Right lobe of liver (tissue), 6 donors: ENCODE results near the gene KIAA1671. TPM values are rescaled to one million over a fixed set of nuclear protein-coding genes. Genes with fewer than 3 reads are reported as not detected.
"Not testable (repeated sequence)": the region's sequence is repeated elsewhere in the genome, so short reads cannot be mapped to it uniquely, and the experiment has no call there.

Experiments
- ATAC-seq, 4 donors: fragments of 200-7000 bp; cut with Tn5 transposase; one replicate each; pipeline ENCODE4 v1.9.1; 2020; ENCODE audit warnings: mild to moderate bottlenecking in 4 of 4, moderate library complexity in 4 of 4
- DNase-seq, 3 donors: peaks; one replicate each; pipeline ENCODE4 v3.0.0-alpha.2; 2020
- H3K27ac ChIP-seq, 3 donors: fragments of 200-600 bp; one replicate each; pipeline ENCODE4 v1.8.0; 2022
- H3K27me3 ChIP-seq, 2 donors: fragments of 200-600 bp; one replicate each; pipeline ENCODE4 v1.8.0; 2022
- H3K36me3 ChIP-seq, 4 donors: fragments of 200-600 bp; sonication (generic) in 1 of 4; one replicate each; pipeline versions ENCODE4 v1.5.1 to v1.8.0; 2017 to 2022; ENCODE audit warnings: control low read depth in 1 of 4
- H3K4me1 ChIP-seq, 4 donors: fragments of 200-600 bp; sonication (generic) in 1 of 4; one replicate each; pipeline versions ENCODE4 v1.5.1 to v1.8.0; 2017 to 2022; ENCODE audit warnings: control low read depth in 1 of 4
- H3K4me3 ChIP-seq, 3 donors: fragments of 200-600 bp; one replicate each; pipeline ENCODE4 v1.8.0; 2022
- H3K9me3 ChIP-seq, 4 donors: fragments of 200-600 bp; sonication (generic) in 1 of 4; one replicate each; pipeline versions ENCODE4 v1.5.1 to v1.8.0; 2017 to 2022; ENCODE audit warnings: control low read depth in 1 of 4
- CTCF ChIP-seq, 4 donors: fragments of 200-600 bp in 3 of 4; fragments of 450-650 bp in 1 of 4; IDR thresholded peaks; one replicate each; pipeline versions ENCODE4 v1.5.1 to v1.8.0; 2016 to 2022; ENCODE audit warnings: antibody characterized with exemption in 4 of 4, mild to moderate bottlenecking in 2 of 4
- POLR2A ChIP-seq: fragments of 450-650 bp; IDR thresholded peaks from one replicate; pipeline ENCODE4 v1.6.1; 2017; ENCODE audit warnings: antibody characterized with exemption, mild to moderate bottlenecking
- WGBS: methylation state at CpG from one replicate; pipeline ENCODE4 v1.1.6; 2018; ENCODE audit warnings: low coverage, low lambda C conversion rate; ENCODE audit not compliant: insufficient coverage; ENCODE audit errors: missing lambda C conversion rate; 5-methylcytosine and 5-hydroxymethylcytosine counted together
- intact Hi-C, 2 donors: fragments of 100-400 bp; cut with DNase I; formaldehyde crosslinking; loops; one replicate each; pipeline versions ENCODE4 v1.11.2 to v1.14.1; 2022
- long read RNA-seq: library from polyadenylated mRNA; unstranded; transcript quantifications from one replicate; pipeline ENCODE4 v2.0.0, GENCODE V29; 2019
- total RNA-seq, 6 experiments: library from RNA; depleted of rRNA in 2 of 6; stranded (reverse); fragments of >200 nt in 2 of 6; fragmentation: NEBNext Ultra II Directional in 3 of 6; extraction: Animal tissue kit (Norgen Biotek cat#: 25700) in 3 of 6; gene quantifications; one replicate each; pipeline versions ENCODE4 v1.1.0 to v1.2.4, GENCODE V29; 2016 to 2023
- donor health status: DM: no; HTN: yes; CAD: no.
- donor health status: DM: no; HTN: no; CAD: no.
- donor health status: DM: no; HTN: no; CAD: no.
- donor health status: DM: no; HTN: yes; CAD: no.
- donor health status: DM: no; HTN: yes; CAD: no.

Gene KIAA1671
- total RNA-seq, result 10 to 100 TPM; 31.1 to 56.6 (median 39.2) TPM
- long read RNA-seq, partial matches to known transcripts, result 0 of 2 reads
- long read RNA-seq, other reads (novel, unspliced or antisense), result 2 of 2 reads

DNA sequence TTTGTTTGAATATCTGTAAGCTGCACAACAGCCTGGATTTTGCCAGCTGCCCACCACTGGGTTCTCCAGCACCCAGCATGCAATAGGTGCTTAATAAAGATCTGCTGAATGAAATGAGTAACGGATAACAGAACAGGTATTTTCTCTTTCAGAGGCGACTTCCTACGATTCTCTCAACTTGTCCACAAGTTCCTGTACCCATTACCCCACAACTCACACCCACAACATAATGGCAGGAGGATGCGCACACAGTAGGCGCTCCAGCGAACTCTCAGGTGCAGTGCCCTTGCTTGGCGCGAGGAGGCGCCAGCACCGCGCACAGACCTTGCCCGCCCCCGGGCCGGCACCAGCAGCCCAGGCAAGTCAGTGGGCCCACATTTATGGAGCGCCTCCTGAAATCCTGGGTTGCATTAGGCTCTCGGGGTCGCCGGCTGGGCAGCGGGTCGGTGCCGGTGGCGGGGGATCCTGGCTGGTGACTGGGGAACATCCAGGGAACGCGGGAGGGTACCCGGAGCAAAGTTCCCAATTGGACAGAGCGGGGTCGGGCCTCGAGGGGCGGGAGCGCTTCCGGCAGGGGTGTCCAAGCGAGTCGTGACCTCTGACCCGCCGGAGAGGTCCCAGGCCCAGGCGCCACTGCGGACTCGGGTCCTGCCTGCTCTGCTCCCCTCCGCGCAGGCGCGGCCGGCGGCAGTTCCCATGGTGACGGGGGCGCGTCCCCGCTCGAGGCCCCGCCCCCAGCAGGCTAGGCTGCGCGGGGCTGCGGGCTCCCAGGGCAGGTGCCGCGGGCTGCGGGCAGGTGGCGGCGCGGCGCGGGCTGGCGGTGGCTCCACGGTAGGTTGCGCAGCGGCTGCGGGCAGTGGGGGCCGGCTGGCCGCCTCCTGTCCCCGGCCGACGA lies at the start of gene KIAA1671:
KIAA1671 (plus strand) TSS at position 775 of the 895 bp plus-strand sequence. CDS start 75,284 bp downstream, outside the sequence.
- peak; percentile 90 to 95 (median 93) for ATAC-seq
- no peaks in the 10 kb centered on the region for H3K27me3 ChIP-seq
- TF ChIP-seq CTCF (IDR thresholded peaks at IDR 0.05) (peak; percentile 97 to 99 (median 98)), POLR2A (peak; percentile 81)
- peaks cover 0 to 11% (median 4%) of the 10 kb centered on the region in 4 donors for H3K4me1 ChIP-seq
- WGBS, result 7% methylated on average over 11 of the region's 71 CpGs
- H3K36me3 ChIP-seq, result no peaks in the 10 kb centered on the region
- intact Hi-C loops, result loop anchor here (5.0 kb wide), 2 partner anchors 95 to 100 kb away; no protein-coding TSS in a partner anchor
- DNase-seq, result peak; percentile 95 to 97 (median 96)
- H3K4me3 ChIP-seq, result peak within 1 kb of the TSS; percentile 70 to 77 (median 74)
- peak within 1 kb of the TSS; percentile 41 to 84 (median 66) for H3K27ac ChIP-seq
- no peaks in the 10 kb centered on the region for H3K9me3 ChIP-seq

DNA sequence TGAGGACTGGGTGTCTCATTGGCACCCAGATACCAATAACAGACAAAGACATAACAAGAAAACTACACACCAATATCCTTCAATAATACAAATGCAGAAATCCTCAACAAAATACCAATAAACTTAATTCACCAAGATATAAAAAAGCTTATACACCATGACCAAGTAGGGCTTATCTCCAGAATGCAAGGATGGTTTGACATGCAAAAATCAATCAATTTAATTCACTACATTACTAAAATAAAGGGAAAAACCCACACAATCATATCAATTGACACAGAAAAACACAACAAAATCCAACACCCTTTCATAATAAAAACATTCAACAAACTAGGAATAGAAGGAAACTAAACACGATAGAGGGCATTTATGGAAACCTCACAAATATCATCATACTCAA lies 46.6 kb upstream of the KIAA1671 start:
- intact Hi-C loops, result no loop called here
- Histone ChIP-seq H3K27me3 (no peaks in the 10 kb centered on the region), H3K4me1 (no peaks in the 10 kb centered on the region), H3K27ac (no peak overlapping the region), H3K9me3 (no peaks in the 10 kb centered on the region), H3K4me3 (no peak overlapping the region), H3K36me3 (no peaks in the 10 kb centered on the region)
- no peak for ATAC-seq
- WGBS, result 86% methylated on average over 1 of the region's 1 CpG
- no peak for DNase-seq
- TF ChIP-seq CTCF (IDR thresholded peaks at IDR 0.05) (no peak), POLR2A (no peak)

GRCh38 chr22:24907101-24907500 lies 45.4 kb upstream of the KIAA1671 start:
- H3K9me3 ChIP-seq, ATAC-seq, intact Hi-C loops, H3K36me3 ChIP-seq, DNase-seq, H3K4me3 ChIP-seq, H3K4me1 ChIP-seq, H3K27ac ChIP-seq, H3K27me3 ChIP-seq: not testable (repeated sequence)
- WGBS, result 82% methylated on average over 3 of the region's 3 CpGs

DNA sequence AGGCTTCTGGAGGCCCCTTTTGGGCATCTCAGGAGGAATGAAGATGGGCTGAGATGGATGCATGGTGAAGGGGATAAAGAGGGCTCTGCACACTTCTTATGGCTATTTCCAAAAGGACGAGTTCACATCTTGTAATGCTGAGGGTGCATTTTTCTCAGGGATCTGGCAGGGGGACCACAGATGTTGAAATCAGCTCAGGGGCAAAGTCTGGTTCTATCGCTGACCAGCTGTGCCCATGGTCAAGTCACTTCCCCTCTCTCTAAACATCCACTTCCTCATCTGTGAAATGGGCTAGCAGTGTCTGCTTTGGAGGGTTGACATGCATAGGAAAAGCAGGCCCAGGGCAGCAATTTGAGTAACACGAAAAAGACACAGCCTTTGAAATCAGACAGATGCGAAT lies 32.5 kb upstream of the KIAA1671 start:
- Histone ChIP-seq H3K4me3 (no peak overlapping the region), H3K27ac (no peak overlapping the region), H3K27me3 (no peaks in the 10 kb centered on the region), H3K4me1 (peaks cover 0 to 7% (median 0%) of the 10 kb centered on the region in 4 donors), H3K36me3 (no peaks in the 10 kb centered on the region), H3K9me3 (no peaks in the 10 kb centered on the region)
- 22% methylated on average over 3 of the region's 4 CpGs for WGBS
- DNase-seq (no peak), ATAC-seq (peak in 3 of 4 donors; percentile 25 to 68 (median 65))
- TF ChIP-seq POLR2A, result no peak
- intact Hi-C loops, result no loop called here

GRCh38 chr22:24925586-24926427 lies 26.7 kb upstream of the KIAA1671 start:
- intact Hi-C loops, result no loop called here
- Histone ChIP-seq H3K36me3 (no peaks in the 10 kb centered on the region), H3K27me3 (no peaks in the 10 kb centered on the region), H3K4me1 (no peaks in the 10 kb centered on the region), H3K9me3 (no peaks in the 10 kb centered on the region), H3K27ac (no peak overlapping the region), H3K4me3 (no peak overlapping the region)
- ATAC-seq (peak in 1 of 4 donors; percentile 37), DNase-seq (no peak)
- 59% methylated on average over 9 of the region's 17 CpGs for WGBS
- no peak for TF ChIP-seq CTCF (IDR thresholded peaks at IDR 0.05)
- TF ChIP-seq POLR2A, result no peak
